Hematopoietic multipotent progenitor cell treated with erythropoietin and hydrocortisone succinate and interleukin-3 and kit ligand, for 4 days (in vitro differentiated cells): Measurements from ENCODE around the gene CDH4.

Experiments
- DNase-seq: peaks from one replicate; pipeline ENCODE4 v3.0.0-alpha.2; 2015

CDH4 gene

GRCh38 chr20:61593516-61593915 is 341.5 kb downstream of the CDH4 start:
- DNase-seq = no peak

DNA sequence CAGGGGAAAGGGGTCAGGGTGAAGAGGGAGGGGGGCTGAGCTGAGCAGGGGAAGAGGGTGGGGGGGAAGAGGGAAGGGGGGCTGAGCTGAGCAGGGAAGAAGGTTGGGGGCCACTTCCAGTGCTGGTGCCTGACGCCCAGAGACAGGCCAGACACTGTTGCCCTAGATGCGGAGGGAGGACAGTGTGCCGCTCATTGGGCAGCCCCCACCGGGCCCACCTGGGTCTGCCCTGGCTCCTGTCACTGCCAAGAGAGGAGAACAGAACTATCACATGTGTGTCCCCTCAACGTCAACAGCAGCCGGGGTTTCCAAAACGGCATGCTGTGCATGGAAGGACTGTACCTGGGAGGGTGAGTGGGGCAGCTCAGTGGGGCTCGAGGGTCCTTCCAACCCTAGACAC is 342.1 kb downstream of the CDH4 start:
- DNase-seq = no peak

GRCh38 chr20:61595216-61595615 is 343.2 kb downstream of the CDH4 start:
- no peak for DNase-seq

- no peak for DNase-seq
Measured at GRCh38 chr20:61596687-61597330, 344.7 kb downstream of the CDH4 start.

DNA sequence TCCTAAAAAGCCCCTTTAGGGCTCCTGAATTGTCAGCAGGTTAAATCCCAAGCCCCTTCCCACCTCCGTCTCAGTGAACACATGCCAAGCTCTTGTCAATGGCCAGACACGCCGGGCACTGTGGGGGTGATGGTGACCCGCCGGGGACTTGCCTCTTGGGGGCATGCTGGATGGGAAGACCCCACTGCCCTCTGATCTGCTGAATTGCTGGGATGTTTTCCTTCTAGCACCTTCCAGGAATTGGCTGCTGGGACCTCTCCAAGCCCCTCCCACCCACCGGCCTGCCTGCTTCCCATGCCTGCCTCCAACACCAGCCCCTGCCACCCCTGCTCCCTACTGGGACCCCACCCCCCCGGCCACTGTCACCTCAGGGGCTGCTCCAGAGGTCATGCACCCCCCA is 345.9 kb downstream of the CDH4 start:
- no peak for DNase-seq

GRCh38 chr20:61598586-61598985 is 346.5 kb downstream of the CDH4 start:
- DNase-seq = no peak

DNA sequence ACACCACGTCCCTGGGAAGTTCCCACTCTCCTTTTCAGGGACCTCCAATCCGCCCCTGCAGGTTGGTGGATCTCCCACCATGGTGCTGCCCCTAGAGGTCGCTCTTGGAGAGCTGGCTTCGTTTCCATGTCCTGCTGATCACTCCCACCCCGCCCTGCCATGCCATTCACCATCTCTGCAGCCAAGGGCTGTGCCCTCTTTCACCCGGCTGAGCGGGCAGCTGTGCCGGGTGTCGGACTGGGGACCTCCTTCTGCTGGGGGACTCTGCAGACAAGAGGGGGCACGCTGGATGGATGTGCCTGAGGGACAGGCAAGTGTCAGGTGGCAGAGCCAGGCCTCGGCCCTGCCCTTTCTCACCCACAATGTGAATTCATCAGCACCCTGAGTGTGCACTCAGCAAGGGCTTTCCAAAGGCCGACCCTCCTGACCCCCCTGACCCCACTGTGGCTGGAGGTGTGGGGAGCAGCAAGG is 347.0 kb downstream of the CDH4 start:
- no peak for DNase-seq

- DNase-seq = no peak
Measured at GRCh38 chr20:61599541-61599992, 347.5 kb downstream of the CDH4 start.

GRCh38 chr20:61600016-61600415 is 348.0 kb downstream of the CDH4 start:
- DNase-seq = no peak

GRCh38 chr20:61601361-61601760 is 349.3 kb downstream of the CDH4 start:
- no peak for DNase-seq

DNA sequence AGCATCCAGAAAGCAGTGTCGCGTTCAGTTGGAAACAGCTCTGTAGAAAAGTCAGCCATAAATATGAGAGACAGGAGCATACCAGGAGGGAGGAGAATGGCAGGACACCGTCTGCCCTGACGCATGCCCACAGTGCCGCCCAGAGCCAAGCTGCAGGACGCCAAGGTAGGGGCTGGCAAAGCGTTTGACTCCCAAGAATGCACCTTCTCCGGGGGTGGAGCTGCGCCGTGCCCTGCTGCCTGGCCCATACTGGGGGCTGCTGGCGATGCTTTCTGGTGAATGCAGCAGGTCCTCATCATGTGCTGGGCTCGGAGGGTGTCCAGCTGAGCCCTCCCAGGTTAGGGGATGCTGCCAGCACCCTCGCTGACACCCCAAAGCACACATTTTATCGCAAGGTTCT is 349.8 kb downstream of the CDH4 start:
- DNase-seq = no peak

- no peak for DNase-seq
Measured at GRCh38 chr20:61603715-61604114, 351.7 kb downstream of the CDH4 start.

DNA sequence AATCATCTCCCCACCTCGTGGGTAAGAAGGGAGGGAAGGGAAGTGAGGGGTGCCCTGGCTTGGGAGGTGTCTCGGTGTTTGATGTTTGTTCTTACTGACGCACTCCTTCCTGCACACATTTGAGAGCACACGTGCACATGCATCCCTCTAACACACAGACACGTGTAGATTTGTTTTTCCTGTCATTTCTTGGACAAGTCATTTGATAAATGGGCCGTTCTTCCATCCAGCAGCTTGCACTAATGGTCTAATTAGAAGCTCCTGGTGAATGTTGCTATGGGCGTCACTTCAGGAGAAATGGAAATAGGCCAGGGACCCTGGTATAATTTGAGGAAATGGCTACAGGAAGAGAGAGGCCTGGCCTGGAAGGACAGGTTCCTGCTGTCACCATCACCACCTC is 352.5 kb downstream of the CDH4 start:
- no peak for DNase-seq

DNA sequence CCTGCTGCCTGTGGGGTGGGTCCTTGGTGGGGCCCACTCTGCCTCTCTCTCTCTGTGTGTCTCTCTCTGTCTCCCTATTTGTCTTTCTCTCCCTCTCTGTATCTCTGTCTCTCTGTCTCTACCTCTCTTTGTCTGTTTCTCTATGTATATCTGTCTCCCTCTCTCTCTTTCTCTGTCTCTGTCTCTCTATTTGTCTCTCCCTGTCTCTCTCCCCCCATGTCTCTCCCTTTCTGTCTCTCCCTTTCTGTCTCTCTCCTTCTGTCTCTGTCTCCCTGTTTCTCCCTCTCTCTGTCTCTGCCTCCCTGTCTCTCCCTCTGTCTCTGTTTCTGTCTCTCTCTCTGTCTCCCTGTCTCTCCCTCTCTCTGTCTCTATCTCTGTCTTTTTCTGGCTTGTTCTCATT is 353.2 kb downstream of the CDH4 start:
- no peak for DNase-seq

DNA sequence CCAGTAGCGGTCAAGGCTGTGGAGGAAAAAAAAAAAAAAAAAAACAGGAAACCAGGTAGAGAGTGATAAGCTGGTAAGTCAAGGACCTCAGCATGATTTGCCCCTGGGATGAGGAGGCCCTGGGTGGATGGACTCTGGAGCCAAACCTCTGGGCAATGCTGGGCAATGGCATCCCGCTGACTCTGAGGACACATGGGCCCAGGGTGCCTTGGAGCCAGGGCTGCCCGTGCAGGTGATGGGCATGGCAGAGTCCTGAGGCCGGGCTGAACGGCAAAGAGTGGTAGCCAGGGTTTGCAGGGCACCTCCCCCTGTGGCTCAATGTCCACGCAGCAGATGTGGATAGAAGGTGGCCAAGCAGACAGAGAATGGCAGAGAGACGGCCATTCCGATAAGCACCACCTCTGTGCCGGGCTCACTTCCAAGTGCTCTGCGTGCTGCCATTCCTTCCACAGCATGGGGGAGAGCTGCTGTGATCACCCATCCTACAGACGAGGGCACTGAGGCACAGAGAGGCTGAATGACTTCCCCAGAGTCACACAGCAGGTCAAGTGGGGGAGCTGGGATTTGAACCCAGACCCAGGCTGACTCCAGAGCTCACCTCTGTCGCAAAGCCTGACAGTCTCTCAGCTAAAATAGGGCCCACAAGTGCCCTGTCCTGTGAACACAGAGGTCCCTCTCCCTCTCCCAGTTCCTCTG is 353.9 kb downstream of the CDH4 start:
- DNase-seq = no peak

- peak; percentile 32 for DNase-seq
Measured at GRCh38 chr20:61608275-61609085, 356.4 kb downstream of the CDH4 start.

GRCh38 chr20:61609461-61609860 is 357.4 kb downstream of the CDH4 start:
- no peak for DNase-seq

DNA sequence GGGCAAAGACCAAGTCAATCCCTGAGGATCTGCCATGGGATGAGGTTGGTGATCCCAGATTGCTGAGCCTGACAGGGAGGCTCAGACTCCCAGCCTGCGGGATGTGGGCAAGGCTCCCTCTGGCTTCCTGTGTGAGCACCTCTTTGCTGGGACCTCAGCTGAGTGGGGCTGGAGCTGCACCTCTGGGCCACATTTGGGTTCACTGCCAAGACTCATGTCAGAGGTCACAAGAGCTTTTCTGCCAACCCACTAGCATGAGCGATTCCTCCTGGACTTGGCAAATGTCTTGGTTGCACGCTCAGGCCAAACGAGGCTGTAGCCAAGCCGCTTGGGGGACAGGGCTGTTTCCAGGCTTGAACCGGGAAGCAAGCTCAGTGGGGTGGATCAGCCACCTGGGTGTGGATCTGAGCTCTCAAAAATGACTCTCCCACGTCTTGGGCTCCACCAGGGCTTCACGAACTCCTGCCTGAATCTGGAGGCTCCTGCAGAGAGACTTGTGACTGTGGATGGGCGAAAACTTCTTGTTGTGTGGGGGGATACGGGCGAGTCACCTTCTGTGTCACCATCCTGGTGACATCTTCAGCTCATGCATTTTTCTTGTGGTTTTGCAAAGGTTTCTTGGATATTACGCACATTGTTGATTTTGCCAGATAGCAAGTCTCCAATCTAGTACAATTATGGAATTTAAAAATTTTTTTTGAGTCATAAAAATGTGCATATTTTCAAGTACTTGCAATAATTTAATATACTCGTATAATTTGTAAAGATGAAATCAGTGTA is 359.5 kb downstream of the CDH4 start:
- DNase-seq = no peak

GRCh38 chr20:61613917-61614705 is 362.1 kb downstream of the CDH4 start:
- DNase-seq = no peak

- no peak for DNase-seq
Measured at GRCh38 chr20:61614706-61615100, 362.6 kb downstream of the CDH4 start.

GRCh38 chr20:61615806-61616205 is 363.7 kb downstream of the CDH4 start:
- DNase-seq = no peak

DNA sequence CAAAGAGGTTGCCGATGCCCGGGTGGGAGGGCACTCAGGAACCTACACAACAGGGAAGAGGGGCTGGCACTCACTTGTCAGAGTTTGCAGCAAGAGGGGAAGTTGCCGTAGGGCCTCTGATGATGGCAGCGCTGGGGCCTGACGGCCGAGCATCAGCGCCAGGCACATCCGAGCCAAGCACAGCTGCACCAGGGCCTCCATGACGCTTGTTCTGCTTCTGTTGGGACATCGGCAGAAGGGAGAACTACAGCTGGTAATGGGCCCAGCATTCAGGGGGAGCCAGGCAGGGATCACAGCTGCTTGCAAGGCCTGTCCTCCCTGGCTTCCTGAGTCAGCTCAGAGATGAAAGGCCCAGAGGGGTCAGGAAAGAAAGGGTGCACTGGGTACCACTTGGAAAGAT is 367.7 kb downstream of the CDH4 start:
- no peak for DNase-seq
